K562 (cell line): ENCODE data around the gene FOSL2. TPM values are rescaled to one million over a fixed set of nuclear protein-coding genes. Genes with fewer than 3 reads are reported as not detected.

ENCODE experiments used
- ATAC-seq: fragments of 200-7000 bp; cut with Tn5 transposase; 3 replicates; pipeline ENCODE4 v1.9.1; 2020; ENCODE audit warnings: moderate library complexity
- BruUV-seq: library from RNA; stranded (reverse); fragments of 400-500 nt; replicated peaks from 2 replicates; lab custom pipeline; 2021; lab: Mats Ljungman, UMichigan
- CTCF ChIA-PET: fragments of 300-600 bp; formaldehyde crosslinking; extraction: SDS; loops from one replicate; lab custom pipeline; 2021; ENCODE audit warnings: low intra/inter-chr PET ratio; lab: Yijun Ruan, JAX
- POLR2A ChIA-PET: fragments of 300-600, 350-650 bp; sonication (Branson Sonifier 250); formaldehyde crosslinking; extraction: SDS; loops from one replicate; lab custom pipeline; 2021; ENCODE audit warnings: antibody characterized with exemption, inconsistent platforms; lab: Yijun Ruan, JAX
- DNase-seq, 4 experiments: peaks; one replicate each; pipeline versions ENCODE4 v3.0.0 to v3.0.0-alpha.2; 2011 to 2018; ENCODE audit warnings: low spot score in 3 of 4, mixed read lengths in 3 of 4; ENCODE audit errors: extremely low read depth in 1 of 4
- FAIRE-seq: peaks from 2 replicates; lab custom pipeline; 2011; peaks lifted over from hg19 to GRCh38; lab: Jason Lieb, UNC
- H2AFZ ChIP-seq: 2 replicates; pipeline ENCODE4 v1.6.0; 2011; ENCODE audit warnings: low read depth, low read length, control low read depth, inconsistent platforms
- H3K27ac ChIP-seq: fragments of 200-600 bp; 3 replicates; pipeline ENCODE4 v1.8.0; 2011; ENCODE audit warnings: low read depth, mild to moderate bottlenecking, control low read depth, inconsistent platforms, low read length, moderate library complexity, mixed read lengths; ENCODE audit errors: extremely low read depth
- H3K27me3 ChIP-seq, 2 experiments: fragments of 300-600 bp in 1 of 2; 2 replicates in 1 of 2; 3 replicates in 1 of 2; pipeline versions ENCODE4 v1.6.0 to v1.8.0; 2011; ENCODE audit warnings: inconsistent platforms in 2 of 2, low read length in 2 of 2, mild to moderate bottlenecking in 1 of 2, mixed read lengths in 1 of 2, moderate library complexity in 1 of 2; ENCODE audit not compliant: control insufficient read depth in 2 of 2, insufficient read depth in 2 of 2
- H3K36me3 ChIP-seq: fragments of 300-600 bp; 3 replicates; pipeline ENCODE4 v1.8.0; 2011; ENCODE audit warnings: mild to moderate bottlenecking, low read length, inconsistent platforms; ENCODE audit not compliant: control insufficient read depth, insufficient read depth
- H3K4me1 ChIP-seq, 2 experiments: fragments of 200-600 bp in 1 of 2; replicated peaks in 1 of 2; 2 replicates in 1 of 2; 3 replicates in 1 of 2; pipeline versions ENCODE4 v1.5.1 to v1.8.0; 2011; ENCODE audit warnings: inconsistent platforms in 2 of 2, low read length in 2 of 2, mild to moderate bottlenecking in 1 of 2, mixed read lengths in 1 of 2, moderate library complexity in 1 of 2; ENCODE audit not compliant: control insufficient read depth in 2 of 2, insufficient read depth in 2 of 2
- H3K4me2 ChIP-seq: 2 replicates; pipeline ENCODE4 v1.6.1; 2011; ENCODE audit warnings: low read length, control low read depth, inconsistent platforms, mixed read lengths; ENCODE audit not compliant: insufficient read depth
- H3K4me3 ChIP-seq: fragments of 200-600 bp; sonication (generic), shearing (Covaris generic); 2 replicates; pipeline ENCODE4 v1.5.1; 2016; ENCODE audit warnings: control low read depth, inconsistent platforms
- H3K79me2 ChIP-seq: fragments of 200-600 bp; 3 replicates; pipeline ENCODE4 v1.8.0; 2011; ENCODE audit warnings: low read length, inconsistent platforms; ENCODE audit not compliant: control insufficient read depth, insufficient read depth
- H3K9ac ChIP-seq, 2 experiments: 2 replicates each; pipeline versions ENCODE4 v1.6.0 to v1.6.1; 2011; ENCODE audit warnings: low read depth in 2 of 2, low read length in 2 of 2, control low read depth in 1 of 2, inconsistent platforms in 1 of 2, mild to moderate bottlenecking in 1 of 2, mixed read lengths in 1 of 2; ENCODE audit not compliant: insufficient read depth in 1 of 2
- H3K9me1 ChIP-seq: one replicate; pipeline ENCODE4 v1.6.0; 2011; ENCODE audit warnings: inconsistent platforms, mild to moderate bottlenecking, low read length, moderate library complexity; ENCODE audit not compliant: control insufficient read depth, insufficient read depth
- H3K9me3 ChIP-seq: replicated peaks from 2 replicates; pipeline ENCODE4 v1.5.1; 2011; ENCODE audit warnings: low read depth, low read length, inconsistent platforms; ENCODE audit not compliant: control insufficient read depth, insufficient read depth
- H4K20me1 ChIP-seq: replicated peaks from 2 replicates; pipeline ENCODE4 v1.6.1; 2011; ENCODE audit warnings: low read length, inconsistent platforms, mixed read lengths; ENCODE audit not compliant: control insufficient read depth, insufficient read depth
- FOXK2 ChIP-seq, 2 experiments: fragments of 450-650 bp; IDR thresholded peaks in 1 of 2; conservative IDR thresholded peaks in 1 of 2; 2 replicates each; pipeline ENCODE4 v1.6.1; 2016; ENCODE audit warnings: low read depth in 2 of 2, mild to moderate bottlenecking in 1 of 2
- KDM1A ChIP-seq, 2 experiments: fragments of 450-650 bp; IDR thresholded peaks; 2 replicates each; pipeline ENCODE4 v1.6.1; 2016; ENCODE audit warnings: mild to moderate bottlenecking in 2 of 2
- POLR2AphosphoS5 ChIP-seq: IDR thresholded peaks from 2 replicates; pipeline ENCODE4 v1.6.1; 2011; ENCODE audit warnings: mild to moderate bottlenecking, low read depth, low read length, moderate library complexity; ENCODE audit not compliant: control insufficient read depth, insufficient read depth
- RBFOX2 ChIP-seq: fragments of 200-400 bp; formaldehyde crosslinking; IDR thresholded peaks from 2 replicates; pipeline ENCODE4 v1.6.1; 2017; ENCODE audit warnings: low read depth, mild to moderate bottlenecking, low read length, moderate library complexity
- SLC30A9 ChIP-seq: fragments of 250-450 bp; sonication (Bioruptor Pico); IDR thresholded peaks from 2 replicates; pipeline ENCODE4 v1.8.0; 2022; ENCODE audit warnings: mild to moderate bottlenecking, moderate library complexity
- SMC3 ChIP-seq: conservative IDR thresholded peaks from 2 replicates; pipeline ENCODE4 v1.6.1; 2011; ENCODE audit warnings: low read depth, low read length, improper control_type of control experiment; ENCODE audit not compliant: insufficient read depth
- ZBTB1 ChIP-seq: sonication (generic); formaldehyde crosslinking; IDR thresholded peaks from 2 replicates; pipeline ENCODE4 v1.8.1; 2023; ENCODE audit warnings: missing genetic modification reagents, low read depth, mild to moderate bottlenecking, borderline replicate concordance
- ZBTB17 ChIP-seq: fragments of 450-650 bp; formaldehyde crosslinking; IDR thresholded peaks from 2 replicates; pipeline ENCODE4 v1.4.0; 2020; ENCODE audit warnings: mild to moderate bottlenecking
- ZFP1 ChIP-seq: fragments of 450-650 bp; formaldehyde crosslinking; IDR thresholded peaks from 2 replicates; pipeline ENCODE4 v1.4.0; 2020; ENCODE audit warnings: mild to moderate bottlenecking, mixed read lengths
- ZKSCAN3 ChIP-seq: fragments of 250-450 bp; sonication (Bioruptor Pico); IDR thresholded peaks from 2 replicates; pipeline ENCODE4 v1.4.0; 2020
- WGBS: fragments of 100-300 bp; shearing (Covaris generic); methylation state at CpG from one replicate; pipeline ENCODE4 v1.1.6; 2016; ENCODE audit warnings: low coverage, mixed read lengths; ENCODE audit not compliant: insufficient coverage; ENCODE audit errors: missing lambda C conversion rate; 5-methylcytosine and 5-hydroxymethylcytosine counted together
- in situ Hi-C: fragments of 300-500 bp; cut with MboI; formaldehyde crosslinking; loops from 4 replicates; pipeline ENCODE4 v1.15.0; 2018; ENCODE audit warnings: inconsistent platforms, mixed read lengths
- intact Hi-C: fragments of 100-400 bp; cut with micrococcal nuclease; formaldehyde crosslinking; loops from 2 replicates; pipeline ENCODE4 v1.14.2; 2022
- polyA plus RNA-seq, 8 experiments: library from polyadenylated mRNA; depleted of rRNA in 4 of 8; stranded (reverse) in 5 of 8; unstranded in 3 of 8; fragments of >200 nt; fragmentation: Nextera tagmentation in 2 of 8; fragmentation: Illumina TruSeq in 1 of 8; extraction: Ambion mirVana in 2 of 8; extraction: Trizol in 1 of 8; gene quantifications; 2 replicates each; pipeline versions ENCODE4 v1.2.1 to v1.2.3, GENCODE V29; 2011 to 2014; ENCODE audit warnings: inconsistent platforms in 1 of 8, missing spikeins in 1 of 8
- total RNA-seq, 7 experiments: library from RNA; depleted of rRNA in 6 of 7; stranded (reverse); fragments of >200 nt in 6 of 7; fragmentation: Illumina TruSeq in 2 of 7; extraction: Trizol in 2 of 7; gene quantifications; 2 replicates each; pipeline versions ENCODE4 v1.2.1 to v1.2.3, GENCODE V29; 2011 to 2021; ENCODE audit warnings: low replicate concordance in 1 of 7
- TF ChIP-seq, protein P1 (sequence below), 2 experiments: fragments of 450-650 bp; IDR thresholded peaks; 2 replicates each; pipeline ENCODE4 v1.6.1; 2016
- TF ChIP-seq, protein P2 (sequence below): sonication (generic); formaldehyde crosslinking; IDR thresholded peaks from 2 replicates; pipeline ENCODE4 v1.9.0; 2022; ENCODE audit warnings: mild to moderate bottlenecking, missing genetic modification reagents
- TF ChIP-seq, protein P3 (sequence below): fragments of 250-450 bp; sonication (Bioruptor Pico); IDR thresholded peaks from 2 replicates; pipeline ENCODE4 v1.4.0; 2020
- TF ChIP-seq, protein P4 (sequence below): fragments of 450-650 bp; formaldehyde crosslinking; IDR thresholded peaks from 2 replicates; pipeline ENCODE4 v1.4.0; 2022; ENCODE audit warnings: missing genetic modification characterization

Gene FOSL2
- total and polyA plus RNA-seq, 9 of the 15 experiments (the other 6 are each of a cell fraction or from before 2014, with no cell fraction given), result 0.04 to 2.9 (median 0.80) TPM

DNA sequence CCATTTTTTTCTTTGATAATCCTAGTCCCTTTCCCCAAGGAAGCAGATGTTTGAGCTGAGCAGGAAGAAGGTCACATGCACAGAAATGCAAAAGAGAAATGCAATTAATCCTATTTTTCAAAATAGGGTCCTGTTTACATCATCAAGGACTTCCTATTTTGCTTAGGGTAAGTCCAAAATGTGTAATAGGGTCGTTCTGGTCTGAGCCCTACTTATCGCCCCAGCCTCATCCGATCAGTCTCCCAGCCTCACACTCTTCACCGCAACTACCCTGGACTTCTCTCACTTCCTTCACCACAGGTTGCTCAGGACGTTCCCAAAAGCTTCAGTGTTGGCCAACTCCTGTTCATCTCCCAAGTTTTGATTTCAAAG lies 32.8 kb downstream of the FOSL2 start (continued):
- TF ChIP-seq, protein P1, sequence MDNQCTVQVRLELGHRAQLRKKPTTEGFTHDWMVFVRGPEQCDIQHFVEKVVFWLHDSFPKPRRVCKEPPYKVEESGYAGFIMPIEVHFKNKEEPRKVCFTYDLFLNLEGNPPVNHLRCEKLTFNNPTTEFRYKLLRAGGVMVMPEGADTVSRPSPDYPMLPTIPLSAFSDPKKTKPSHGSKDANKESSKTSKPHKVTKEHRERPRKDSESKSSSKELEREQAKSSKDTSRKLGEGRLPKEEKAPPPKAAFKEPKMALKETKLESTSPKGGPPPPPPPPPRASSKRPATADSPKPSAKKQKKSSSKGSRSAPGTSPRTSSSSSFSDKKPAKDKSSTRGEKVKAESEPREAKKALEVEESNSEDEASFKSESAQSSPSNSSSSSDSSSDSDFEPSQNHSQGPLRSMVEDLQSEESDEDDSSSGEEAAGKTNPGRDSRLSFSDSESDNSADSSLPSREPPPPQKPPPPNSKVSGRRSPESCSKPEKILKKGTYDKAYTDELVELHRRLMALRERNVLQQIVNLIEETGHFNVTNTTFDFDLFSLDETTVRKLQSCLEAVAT (IDR thresholded peaks at IDR 0.05), result no peak
- no peak for TF ChIP-seq RBFOX2
- no peak for TF ChIP-seq ZFP1 (CRISPR knock-in tag)

DNA sequence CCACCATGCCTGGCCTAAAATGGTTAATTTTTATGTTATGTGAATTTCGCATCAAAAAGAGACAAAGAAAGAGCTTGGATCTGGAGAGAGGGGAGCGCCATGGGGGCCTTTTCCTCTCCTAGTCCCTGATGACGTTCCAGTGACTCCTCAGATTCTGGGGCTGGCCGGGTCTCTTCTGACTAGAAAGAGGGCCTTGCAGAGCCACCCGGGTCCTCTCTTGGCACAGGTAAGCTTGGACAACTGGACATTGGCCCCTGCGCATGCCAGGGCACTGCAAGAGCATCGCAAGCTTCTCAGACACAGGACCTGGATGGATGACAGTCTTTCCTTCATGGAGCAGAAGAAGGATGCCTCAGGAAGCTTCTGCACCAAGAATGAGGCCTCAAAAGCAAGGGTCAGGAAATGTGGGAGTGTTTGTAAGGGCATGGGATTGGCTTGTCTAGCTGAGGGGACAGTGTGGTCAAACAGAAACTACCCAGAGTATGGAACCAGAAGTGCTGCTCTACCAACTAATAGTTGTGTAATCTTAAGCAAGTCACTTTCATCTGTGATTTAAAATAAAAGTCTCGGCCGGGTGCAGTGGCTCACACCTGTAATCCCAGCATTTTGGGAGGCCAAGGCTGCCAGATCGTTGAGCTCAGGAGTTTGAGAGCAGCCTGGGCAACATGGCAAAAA lies 35.2 kb downstream of the FOSL2 start:
- DNase-seq, result no peak
- ATAC-seq, result no peak
- no peak overlapping the region for H3K4me2 ChIP-seq
- no peaks in the 10 kb centered on the region for H3K9me3 ChIP-seq
- H3K9ac ChIP-seq, result no peak overlapping the region
- H4K20me1 ChIP-seq, result no peaks in the 10 kb centered on the region
- H3K9me1 ChIP-seq, result no peaks in the 10 kb centered on the region
- H3K27me3 ChIP-seq, result peaks cover 14 to 53% of the 10 kb centered on the region in 2 experiments
- BruUV-seq, result no TSS peak
- intact Hi-C loops, result no loop called here
- H3K36me3 ChIP-seq, result no peaks in the 10 kb centered on the region
- no peaks in the 10 kb centered on the region for H3K79me2 ChIP-seq
- H2AFZ ChIP-seq, result no peak overlapping the region
- 21% methylated on average over 8 of the region's 10 CpGs for WGBS
- in situ Hi-C loops, result no loop called here
- H3K4me3 ChIP-seq, result no peak overlapping the region
- no peak overlapping the region for H3K27ac ChIP-seq
- no peak for FAIRE-seq
- no peaks in the 10 kb centered on the region for H3K4me1 ChIP-seq
- POLR2A ChIA-PET, result interaction anchor here (0.5 to 1.1 kb wide), 2 partner anchors 13 to 15 kb away, joined by 3 to 4 read pairs; no protein-coding TSS in a partner anchor
- CTCF ChIA-PET, result no interaction called here
- TF ChIP-seq, protein P1 (IDR thresholded peaks at IDR 0.05), result no peak
- TF ChIP-seq, protein P2, sequence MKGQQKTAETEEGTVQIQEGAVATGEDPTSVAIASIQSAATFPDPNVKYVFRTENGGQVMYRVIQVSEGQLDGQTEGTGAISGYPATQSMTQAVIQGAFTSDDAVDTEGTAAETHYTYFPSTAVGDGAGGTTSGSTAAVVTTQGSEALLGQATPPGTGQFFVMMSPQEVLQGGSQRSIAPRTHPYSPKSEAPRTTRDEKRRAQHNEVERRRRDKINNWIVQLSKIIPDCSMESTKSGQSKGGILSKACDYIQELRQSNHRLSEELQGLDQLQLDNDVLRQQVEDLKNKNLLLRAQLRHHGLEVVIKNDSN (CRISPR knock-in tag), result no peak
- TF ChIP-seq KDM1A (IDR thresholded peaks at IDR 0.05) (no peak), ZBTB17 (CRISPR knock-in tag) (no peak), FOXK2 (conservative IDR thresholded peaks at IDR 0.05 in 1 of 2, IDR thresholded peaks at IDR 0.05 in 1 of 2; ENCODE audit: low read depth in 2 of 2) (no peak), ZKSCAN3 (no peak), POLR2AphosphoS5 (no peak), SLC30A9 (CRISPR knock-in tag) (no peak), ZBTB1 (no peak), SMC3 (no peak)
- TF ChIP-seq, protein P3, sequence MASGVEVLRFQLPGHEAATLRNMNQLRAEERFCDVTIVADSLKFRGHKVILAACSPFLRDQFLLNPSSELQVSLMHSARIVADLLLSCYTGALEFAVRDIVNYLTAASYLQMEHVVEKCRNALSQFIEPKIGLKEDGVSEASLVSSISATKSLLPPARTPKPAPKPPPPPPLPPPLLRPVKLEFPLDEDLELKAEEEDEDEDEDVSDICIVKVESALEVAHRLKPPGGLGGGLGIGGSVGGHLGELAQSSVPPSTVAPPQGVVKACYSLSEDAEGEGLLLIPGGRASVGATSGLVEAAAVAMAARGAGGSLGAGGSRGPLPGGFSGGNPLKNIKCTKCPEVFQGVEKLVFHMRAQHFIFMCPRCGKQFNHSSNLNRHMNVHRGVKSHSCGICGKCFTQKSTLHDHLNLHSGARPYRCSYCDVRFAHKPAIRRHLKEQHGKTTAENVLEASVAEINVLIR (CRISPR knock-in tag), result no peak
- TF ChIP-seq, protein P4, sequence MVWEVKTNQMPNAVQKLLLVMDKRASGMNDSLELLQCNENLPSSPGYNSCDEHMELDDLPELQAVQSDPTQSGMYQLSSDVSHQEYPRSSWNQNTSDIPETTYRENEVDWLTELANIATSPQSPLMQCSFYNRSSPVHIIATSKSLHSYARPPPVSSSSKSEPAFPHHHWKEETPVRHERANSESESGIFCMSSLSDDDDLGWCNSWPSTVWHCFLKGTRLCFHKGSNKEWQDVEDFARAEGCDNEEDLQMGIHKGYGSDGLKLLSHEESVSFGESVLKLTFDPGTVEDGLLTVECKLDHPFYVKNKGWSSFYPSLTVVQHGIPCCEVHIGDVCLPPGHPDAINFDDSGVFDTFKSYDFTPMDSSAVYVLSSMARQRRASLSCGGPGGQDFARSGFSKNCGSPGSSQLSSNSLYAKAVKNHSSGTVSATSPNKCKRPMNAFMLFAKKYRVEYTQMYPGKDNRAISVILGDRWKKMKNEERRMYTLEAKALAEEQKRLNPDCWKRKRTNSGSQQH (CRISPR knock-in tag), result no peak
